HG03066 (cell line): ENCODE results near the gene TMEM270.
"Not testable (repeated sequence)": the region's sequence is repeated elsewhere in the genome, so short reads cannot be mapped to it uniquely, and the experiment has no call there.

Experiments used
- ATAC-seq: cut with Tn5 transposase; IDR thresholded peaks from one replicate; pipeline ENCODE4 v1.9.1; 2021; ENCODE audit warnings: low read depth; ENCODE audit not compliant: unreplicated experiment

The TMEM270 gene

GRCh38 chr7:73831834-73832651 lies 28.9 kb upstream of the TMEM270 start:
- no peak for ATAC-seq

- no peak for ATAC-seq
Measured at GRCh38 chr7:73832806-73833205, 28.2 kb upstream of the TMEM270 start.

- ATAC-seq: no peak
Measured at GRCh38 chr7:73833251-73833919, 27.6 kb upstream of the TMEM270 start.

GRCh38 chr7:73834626-73835191 lies 26.2 kb upstream of the TMEM270 start:
- ATAC-seq: no peak

- ATAC-seq: not testable (repeated sequence)
Measured at GRCh38 chr7:73837167-73837566, 23.8 kb upstream of the TMEM270 start.

- ATAC-seq: no peak
Measured at GRCh38 chr7:73838642-73839041, 22.3 kb upstream of the TMEM270 start.

GRCh38 chr7:73839290-73839689 lies 21.7 kb upstream of the TMEM270 start:
- ATAC-seq: no peak

GRCh38 chr7:73839743-73840714 lies 20.9 kb upstream of the TMEM270 start:
- ATAC-seq: no peak

GRCh38 chr7:73840715-73841379 lies 20.1 kb upstream of the TMEM270 start:
- ATAC-seq: no peak

- no peak for ATAC-seq
Measured at GRCh38 chr7:73841689-73842066, 19.3 kb upstream of the TMEM270 start.

- ATAC-seq: peak; percentile 86
Measured at GRCh38 chr7:73842067-73842976, 18.6 kb upstream of the TMEM270 start, which contains the start of gene METTL27. METTL27 (minus strand) TSS chr7:73842516; CDS start chr7:73842140, 376 bp downstream.

- ATAC-seq: no peak
Measured at GRCh38 chr7:73844131-73844547, 16.8 kb upstream of the TMEM270 start.

- no peak for ATAC-seq
Measured at GRCh38 chr7:73844848-73845460, 16.0 kb upstream of the TMEM270 start.

GRCh38 chr7:73845701-73846195 lies 15.2 kb upstream of the TMEM270 start:
- ATAC-seq: not testable (repeated sequence)

- ATAC-seq: no peak
Measured at GRCh38 chr7:73847941-73848723, 12.8 kb upstream of the TMEM270 start.

- ATAC-seq: no peak
Measured at GRCh38 chr7:73850781-73851207, 10.2 kb upstream of the TMEM270 start.
